HepG2 (cell line): Measurements from ENCODE around the gene UBTD2. TPM values are rescaled to one million over a fixed set of nuclear protein-coding genes. Genes with fewer than 3 reads are reported as not detected.
A peak's percentile ranks its signal among the peaks of the same experiment; 100 is the strongest.

Experiments used
- CAMTA2 ChIP-seq: sonication (generic); formaldehyde crosslinking; IDR thresholded peaks from 2 replicates; pipeline ENCODE4 v1.4.0; 2020; ENCODE audit warnings: mild to moderate bottlenecking, missing genetic modification reagents, borderline replicate concordance
- EEA1 ChIP-seq: sonication (generic); formaldehyde crosslinking; IDR thresholded peaks from 2 replicates; pipeline ENCODE4 v1.5.1; 2020; ENCODE audit warnings: mild to moderate bottlenecking, missing genetic modification reagents, borderline replicate concordance
- FOXO1 ChIP-seq: sonication (generic); formaldehyde crosslinking; IDR thresholded peaks from 2 replicates; pipeline ENCODE4 v1.4.0; 2020; ENCODE audit warnings: missing genetic modification reagents
- GLI4 ChIP-seq: sonication (generic); formaldehyde crosslinking; IDR thresholded peaks from 2 replicates; pipeline ENCODE4 v1.5.1; 2020; ENCODE audit warnings: missing genetic modification reagents, mild to moderate bottlenecking, moderate library complexity, borderline replicate concordance
- MXD4 ChIP-seq: IDR thresholded peaks from 2 replicates; pipeline ENCODE4 v1.6.1; 2016; ENCODE audit warnings: mild to moderate bottlenecking, missing biosample characterization, missing genetic modification reagents
- SIN3B ChIP-seq: fragments of 150-350 bp; IDR thresholded peaks from 2 replicates; pipeline ENCODE4 v1.6.1; 2014; ENCODE audit warnings: low read length
- SOX5 ChIP-seq: IDR thresholded peaks from 2 replicates; pipeline ENCODE4 v1.6.1; 2016; ENCODE audit warnings: borderline replicate concordance
- SP4 ChIP-seq: sonication (generic); formaldehyde crosslinking; IDR thresholded peaks from 2 replicates; pipeline ENCODE4 v1.8.1; 2023; ENCODE audit warnings: mild to moderate bottlenecking, missing genetic modification reagents
- SPEN ChIP-seq: sonication (generic); formaldehyde crosslinking; IDR thresholded peaks from 2 replicates; pipeline ENCODE4 v1.5.1; 2020; ENCODE audit warnings: low read depth, mild to moderate bottlenecking, missing genetic modification reagents
- TBX2 ChIP-seq: sonication (generic); formaldehyde crosslinking; IDR thresholded peaks from 2 replicates; pipeline ENCODE4 v1.5.0; 2020; ENCODE audit warnings: missing genetic modification reagents, mild to moderate bottlenecking, borderline replicate concordance
- TEAD2 ChIP-seq: sonication (generic); formaldehyde crosslinking; IDR thresholded peaks from 2 replicates; pipeline ENCODE4 v1.9.0; 2021; ENCODE audit warnings: missing genetic modification reagents
- WIZ ChIP-seq: sonication (generic); formaldehyde crosslinking; IDR thresholded peaks from 2 replicates; pipeline ENCODE4 v1.5.1; 2020; ENCODE audit warnings: mild to moderate bottlenecking, missing genetic modification reagents
- ZMYM3 ChIP-seq: sonication (generic); formaldehyde crosslinking; IDR thresholded peaks from 2 replicates; pipeline ENCODE4 v1.5.1; 2020; ENCODE audit warnings: mild to moderate bottlenecking, missing genetic modification reagents
- ZNF282 ChIP-seq: fragments of 450-650 bp; IDR thresholded peaks from 2 replicates; pipeline ENCODE4 v1.6.1; 2018; ENCODE audit not compliant: partially characterized antibody
- ZNF292 ChIP-seq: sonication (generic); formaldehyde crosslinking; IDR thresholded peaks from 2 replicates; pipeline ENCODE4 v1.8.1; 2022; ENCODE audit warnings: mild to moderate bottlenecking, low read depth, missing genetic modification reagents, borderline replicate concordance
- ZNF3 ChIP-seq: IDR thresholded peaks from 2 replicates; pipeline ENCODE4 v1.7.0; 2017; ENCODE audit warnings: inconsistent platforms
- ZNF335 ChIP-seq: sonication (generic); formaldehyde crosslinking; IDR thresholded peaks from 2 replicates; pipeline ENCODE4 v1.4.0; 2020; ENCODE audit warnings: missing genetic modification reagents
- ZNF644 ChIP-seq: IDR thresholded peaks from 2 replicates; pipeline ENCODE4 v1.6.1; 2016; ENCODE audit warnings: low read depth
- ZNF746 ChIP-seq: sonication (generic); formaldehyde crosslinking; IDR thresholded peaks from 2 replicates; pipeline ENCODE4 v1.8.0; 2022; ENCODE audit warnings: mild to moderate bottlenecking, missing genetic modification reagents
- ZNF772 ChIP-seq: sonication (generic); formaldehyde crosslinking; IDR thresholded peaks from 2 replicates; pipeline ENCODE4 v1.5.0; 2020; ENCODE audit warnings: mild to moderate bottlenecking, missing genetic modification reagents
- polyA plus RNA-seq, 8 experiments: library from polyadenylated mRNA; depleted of rRNA in 3 of 8; stranded (reverse) in 7 of 8; unstranded in 1 of 8; fragments of >200 nt; fragmentation: Illumina TruSeq in 4 of 8; extraction: Trizol in 4 of 8; gene quantifications; 2 replicates each; pipeline versions ENCODE4 v1.2.1 to v1.2.3, GENCODE V29; 2011 to 2016; ENCODE audit warnings: low read depth in 4 of 8, missing spikeins in 1 of 8, mixed read lengths in 1 of 8; ENCODE audit not compliant: insufficient read depth in 1 of 8
- total RNA-seq, 5 experiments: library from RNA; depleted of rRNA; stranded (reverse); fragments of >200 nt; fragmentation: Illumina TruSeq; extraction: Trizol; gene quantifications; 2 replicates each; pipeline ENCODE4 v1.2.3, GENCODE V29; 2016; ENCODE audit warnings: low read depth in 1 of 5
- TF ChIP-seq, protein P1 (sequence below): sonication (generic); formaldehyde crosslinking; IDR thresholded peaks from 2 replicates; pipeline ENCODE4 v1.4.0; 2020; ENCODE audit warnings: mild to moderate bottlenecking, missing genetic modification reagents
- TF ChIP-seq, protein P2 (sequence below): sonication (generic); formaldehyde crosslinking; IDR thresholded peaks from 2 replicates; pipeline ENCODE4 v1.9.0; 2021; ENCODE audit warnings: missing genetic modification reagents, mild to moderate bottlenecking, borderline replicate concordance
- TF ChIP-seq, protein P3 (sequence below): sonication (generic); formaldehyde crosslinking; IDR thresholded peaks from 2 replicates; pipeline ENCODE4 v1.8.0; 2022; ENCODE audit warnings: missing genetic modification reagents, mild to moderate bottlenecking, borderline replicate concordance
- TF ChIP-seq, protein P4 (sequence below): sonication (generic); formaldehyde crosslinking; IDR thresholded peaks from 2 replicates; pipeline ENCODE4 v1.5.1; 2020; ENCODE audit warnings: mild to moderate bottlenecking, missing genetic modification reagents, borderline replicate concordance
- TF ChIP-seq, protein P5 (sequence below): IDR thresholded peaks from 2 replicates; pipeline ENCODE4 v1.6.1; 2012; ENCODE audit warnings: inconsistent platforms

Gene UBTD2
- total and polyA plus RNA-seq, 2 of the 13 experiments (the other 11 are each of a cell fraction or from before 2014, with no cell fraction given), result 15.2 to 24.1 TPM

DNA sequence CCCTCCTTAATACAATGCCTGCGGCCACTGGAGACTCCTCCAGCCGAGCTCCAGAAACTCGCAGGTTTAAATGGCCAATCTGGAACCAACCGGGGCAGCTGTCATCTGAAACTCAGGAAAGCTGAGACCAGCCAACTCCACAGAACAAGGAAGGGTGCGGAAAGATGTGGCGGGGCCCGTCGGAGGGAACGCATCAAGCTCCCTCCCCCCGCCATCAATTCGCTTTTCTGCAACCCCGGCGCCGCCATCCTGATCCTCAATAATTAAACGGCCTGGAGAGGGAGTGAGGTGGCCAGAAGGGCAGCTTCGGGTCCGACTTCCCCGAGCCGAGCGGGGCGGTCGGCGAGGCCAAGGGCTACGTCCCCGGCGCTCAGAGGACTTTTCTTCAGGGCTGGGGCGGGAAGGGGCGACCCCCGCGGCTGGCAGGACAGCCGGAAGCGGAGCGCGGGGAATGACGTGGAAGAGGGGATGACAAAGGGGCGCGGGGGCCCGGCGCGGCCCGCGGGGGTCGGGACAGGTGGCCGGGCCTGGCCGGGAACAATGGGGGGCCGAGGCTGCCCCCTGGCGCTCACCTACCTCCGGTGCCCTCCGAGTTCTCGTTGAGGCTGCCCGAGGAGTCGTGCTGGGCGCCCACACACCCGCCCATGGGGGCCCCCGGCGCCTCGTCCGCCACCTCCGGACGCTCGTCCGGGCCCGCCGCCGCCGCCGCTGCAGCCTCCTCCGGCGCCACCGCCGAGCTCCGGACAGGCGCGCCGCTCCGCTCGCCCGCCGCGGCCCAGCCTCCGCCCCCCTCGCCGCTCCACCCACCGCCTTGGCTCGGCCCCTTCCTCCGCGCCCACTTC is at the start of gene UBTD2 (continued):
- TF ChIP-seq, protein P1, sequence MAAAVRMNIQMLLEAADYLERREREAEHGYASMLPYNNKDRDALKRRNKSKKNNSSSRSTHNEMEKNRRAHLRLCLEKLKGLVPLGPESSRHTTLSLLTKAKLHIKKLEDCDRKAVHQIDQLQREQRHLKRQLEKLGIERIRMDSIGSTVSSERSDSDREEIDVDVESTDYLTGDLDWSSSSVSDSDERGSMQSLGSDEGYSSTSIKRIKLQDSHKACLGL (CRISPR knock-in tag), result no peak
- TF ChIP-seq SPEN (CRISPR knock-in tag), result 0 out of 2 replicates have a peak, but pooled peaks have one; percentile 27
- TF ChIP-seq GLI4 (CRISPR knock-in tag), result peak; percentile 75; the same call in 1 of the 2 replicates
- TF ChIP-seq SP4 (CRISPR knock-in tag), result 0 out of 2 replicates have a peak, but pooled peaks have one; percentile 4
- peak; percentile 69; the same call in 1 of the 2 replicates for TF ChIP-seq ZNF772
- TF ChIP-seq, protein P2, sequence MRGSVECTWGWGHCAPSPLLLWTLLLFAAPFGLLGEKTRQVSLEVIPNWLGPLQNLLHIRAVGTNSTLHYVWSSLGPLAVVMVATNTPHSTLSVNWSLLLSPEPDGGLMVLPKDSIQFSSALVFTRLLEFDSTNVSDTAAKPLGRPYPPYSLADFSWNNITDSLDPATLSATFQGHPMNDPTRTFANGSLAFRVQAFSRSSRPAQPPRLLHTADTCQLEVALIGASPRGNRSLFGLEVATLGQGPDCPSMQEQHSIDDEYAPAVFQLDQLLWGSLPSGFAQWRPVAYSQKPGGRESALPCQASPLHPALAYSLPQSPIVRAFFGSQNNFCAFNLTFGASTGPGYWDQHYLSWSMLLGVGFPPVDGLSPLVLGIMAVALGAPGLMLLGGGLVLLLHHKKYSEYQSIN, result no peak
- no peak for TF ChIP-seq ZNF644 (CRISPR knock-in tag)
- peak; percentile 51; the same call in 1 of the 2 replicates for TF ChIP-seq EEA1 (CRISPR knock-in tag)
- TF ChIP-seq ZNF746 (CRISPR knock-in tag), result no peak
- no peak for TF ChIP-seq FOXO1
- no peak for TF ChIP-seq ZNF282
- peak; percentile 61; the same call in 1 of the 2 replicates for TF ChIP-seq TBX2 (CRISPR knock-in tag)
- TF ChIP-seq ZMYM3 (CRISPR knock-in tag), result peak; percentile 48; the same call in 1 of the 2 replicates
- no peak for TF ChIP-seq CAMTA2
- TF ChIP-seq, protein P3, sequence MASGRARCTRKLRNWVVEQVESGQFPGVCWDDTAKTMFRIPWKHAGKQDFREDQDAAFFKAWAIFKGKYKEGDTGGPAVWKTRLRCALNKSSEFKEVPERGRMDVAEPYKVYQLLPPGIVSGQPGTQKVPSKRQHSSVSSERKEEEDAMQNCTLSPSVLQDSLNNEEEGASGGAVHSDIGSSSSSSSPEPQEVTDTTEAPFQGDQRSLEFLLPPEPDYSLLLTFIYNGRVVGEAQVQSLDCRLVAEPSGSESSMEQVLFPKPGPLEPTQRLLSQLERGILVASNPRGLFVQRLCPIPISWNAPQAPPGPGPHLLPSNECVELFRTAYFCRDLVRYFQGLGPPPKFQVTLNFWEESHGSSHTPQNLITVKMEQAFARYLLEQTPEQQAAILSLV (CRISPR knock-in tag), result no peak; the same call in 1 of the 2 replicates
- TF ChIP-seq WIZ (CRISPR knock-in tag), result no peak
- TF ChIP-seq TEAD2, result no peak
- TF ChIP-seq, protein P4, sequence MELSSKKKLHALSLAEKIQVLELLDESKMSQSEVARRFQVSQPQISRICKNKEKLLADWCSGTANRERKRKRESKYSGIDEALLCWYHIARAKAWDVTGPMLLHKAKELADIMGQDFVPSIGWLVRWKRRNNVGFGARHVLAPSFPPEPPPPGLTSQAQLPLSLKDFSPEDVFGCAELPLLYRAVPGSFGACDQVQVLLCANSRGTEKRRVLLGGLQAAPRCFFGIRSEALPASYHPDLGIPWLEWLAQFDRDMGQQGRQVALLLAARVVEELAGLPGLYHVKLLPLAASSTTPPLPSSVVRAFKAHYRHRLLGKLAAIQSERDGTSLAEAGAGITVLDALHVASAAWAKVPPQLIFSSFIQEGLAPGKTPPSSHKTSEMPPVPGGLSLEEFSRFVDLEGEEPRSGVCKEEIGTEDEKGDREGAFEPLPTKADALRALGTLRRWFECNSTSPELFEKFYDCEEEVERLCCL (CRISPR knock-in tag), result no peak
- TF ChIP-seq, protein P5, sequence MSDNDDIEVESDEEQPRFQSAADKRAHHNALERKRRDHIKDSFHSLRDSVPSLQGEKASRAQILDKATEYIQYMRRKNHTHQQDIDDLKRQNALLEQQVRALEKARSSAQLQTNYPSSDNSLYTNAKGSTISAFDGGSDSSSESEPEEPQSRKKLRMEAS, result peak; percentile 13; the same call in 1 of the 2 replicates
- no peak for TF ChIP-seq ZNF292 (CRISPR knock-in tag)
- no peak for TF ChIP-seq SIN3B
- TF ChIP-seq ZNF3, result no peak
- TF ChIP-seq ZNF335, result no peak
- peak; percentile 28; the same call in 1 of the 2 replicates for TF ChIP-seq SOX5 (CRISPR knock-in tag)
- TF ChIP-seq MXD4, result no peak
